OCI-LY1 (cell line): ENCODE results near the gene TCEAL3.
A peak's percentile ranks its signal among the peaks of the same experiment; 100 is the strongest.
"Not testable (repeated sequence)": the region's sequence is repeated elsewhere in the genome, so short reads cannot be mapped to it uniquely, and the experiment has no call there.

Experiments used
- H2AFZ ChIP-seq: fragments of 200-600 bp; sonication (generic), shearing (Covaris generic); 2 replicates; pipeline ENCODE4 v1.6.0; 2014; ENCODE audit warnings: antibody characterized with exemption, mild to moderate bottlenecking, low read length
- H3F3A ChIP-seq: fragments of 200-600 bp; sonication (generic), shearing (Covaris generic); 2 replicates; pipeline ENCODE4 v1.6.0; 2014; ENCODE audit warnings: mild to moderate bottlenecking, antibody characterized with exemption, low read length, moderate library complexity; ENCODE audit not compliant: insufficient read depth
- H3K27ac ChIP-seq: fragments of 200-600 bp; sonication (generic); 2 replicates; pipeline ENCODE4 v1.5.1; 2014; ENCODE audit warnings: low read length, mixed run types, mild to moderate bottlenecking, low read depth; ENCODE audit not compliant: poor library complexity, severe bottlenecking
- H3K27me3 ChIP-seq: fragments of 200-600 bp; sonication (generic); 2 replicates; pipeline ENCODE4 v1.6.0; 2014; ENCODE audit warnings: antibody characterized with exemption, mild to moderate bottlenecking, low read length, moderate library complexity; ENCODE audit not compliant: insufficient read depth
- H3K36me3 ChIP-seq: fragments of 200-600 bp; sonication (generic); 2 replicates; pipeline ENCODE4 v1.6.1; 2014; ENCODE audit warnings: mild to moderate bottlenecking, antibody characterized with exemption, low read length, moderate library complexity, mixed read lengths; ENCODE audit not compliant: insufficient read depth
- H3K4me1 ChIP-seq: fragments of 200-600 bp; sonication (generic); 2 replicates; pipeline ENCODE4 v1.5.1; 2014; ENCODE audit warnings: mild to moderate bottlenecking, low read length, moderate library complexity; ENCODE audit not compliant: insufficient read depth, severe bottlenecking
- H3K4me2 ChIP-seq: fragments of 200-600 bp; sonication (generic), shearing (Covaris generic); 2 replicates; pipeline ENCODE4 v1.6.1; 2014; ENCODE audit warnings: low read length
- H3K4me3 ChIP-seq: fragments of 200-600 bp; sonication (generic); 2 replicates; pipeline ENCODE4 v1.5.1; 2014; ENCODE audit warnings: low read length, low read depth, mild to moderate bottlenecking, mixed read lengths; ENCODE audit not compliant: poor library complexity, severe bottlenecking
- H3K79me2 ChIP-seq: fragments of 200-600 bp; shearing (Covaris generic); 2 replicates; pipeline ENCODE4 v1.6.1; 2016; ENCODE audit warnings: mixed run types, low read length, mixed read lengths; ENCODE audit not compliant: insufficient read depth
- H3K9ac ChIP-seq: fragments of 200-600 bp; sonication (generic), shearing (Covaris generic); 2 replicates; pipeline ENCODE4 v1.6.1; 2014; ENCODE audit warnings: mild to moderate bottlenecking, low read length, mixed read lengths
- H3K9me2 ChIP-seq: fragments of 200-600 bp; sonication (generic), shearing (Covaris generic); 2 replicates; pipeline ENCODE4 v1.6.1; 2014; ENCODE audit warnings: low read depth, mild to moderate bottlenecking, low read length, mixed read lengths
- H3K9me3 ChIP-seq: fragments of 200-600 bp; shearing (Covaris generic); 2 replicates; pipeline ENCODE4 v1.6.1; 2014; ENCODE audit warnings: low read length, mixed read lengths
- H4K20me1 ChIP-seq: fragments of 200-600 bp; sonication (generic), shearing (Covaris generic); 2 replicates; pipeline ENCODE4 v1.6.0; 2016; ENCODE audit warnings: mild to moderate bottlenecking, low read length; ENCODE audit not compliant: insufficient read depth
- CTCF ChIP-seq: fragments of 200-600 bp; sonication (generic), shearing (Covaris generic); IDR thresholded peaks from 2 replicates; pipeline ENCODE4 v1.5.1; 2017; ENCODE audit warnings: mild to moderate bottlenecking, antibody characterized with exemption, low read length, moderate library complexity, mixed read lengths
- EZH2 ChIP-seq: fragments of 200-600 bp; sonication (generic), shearing (Covaris generic); IDR thresholded peaks from 2 replicates; pipeline ENCODE4 v1.8.0; 2017; ENCODE audit warnings: borderline replicate concordance, mixed run types, mild to moderate bottlenecking, antibody characterized with exemption, low read length, moderate library complexity, mixed read lengths

Gene TCEAL3

DNA sequence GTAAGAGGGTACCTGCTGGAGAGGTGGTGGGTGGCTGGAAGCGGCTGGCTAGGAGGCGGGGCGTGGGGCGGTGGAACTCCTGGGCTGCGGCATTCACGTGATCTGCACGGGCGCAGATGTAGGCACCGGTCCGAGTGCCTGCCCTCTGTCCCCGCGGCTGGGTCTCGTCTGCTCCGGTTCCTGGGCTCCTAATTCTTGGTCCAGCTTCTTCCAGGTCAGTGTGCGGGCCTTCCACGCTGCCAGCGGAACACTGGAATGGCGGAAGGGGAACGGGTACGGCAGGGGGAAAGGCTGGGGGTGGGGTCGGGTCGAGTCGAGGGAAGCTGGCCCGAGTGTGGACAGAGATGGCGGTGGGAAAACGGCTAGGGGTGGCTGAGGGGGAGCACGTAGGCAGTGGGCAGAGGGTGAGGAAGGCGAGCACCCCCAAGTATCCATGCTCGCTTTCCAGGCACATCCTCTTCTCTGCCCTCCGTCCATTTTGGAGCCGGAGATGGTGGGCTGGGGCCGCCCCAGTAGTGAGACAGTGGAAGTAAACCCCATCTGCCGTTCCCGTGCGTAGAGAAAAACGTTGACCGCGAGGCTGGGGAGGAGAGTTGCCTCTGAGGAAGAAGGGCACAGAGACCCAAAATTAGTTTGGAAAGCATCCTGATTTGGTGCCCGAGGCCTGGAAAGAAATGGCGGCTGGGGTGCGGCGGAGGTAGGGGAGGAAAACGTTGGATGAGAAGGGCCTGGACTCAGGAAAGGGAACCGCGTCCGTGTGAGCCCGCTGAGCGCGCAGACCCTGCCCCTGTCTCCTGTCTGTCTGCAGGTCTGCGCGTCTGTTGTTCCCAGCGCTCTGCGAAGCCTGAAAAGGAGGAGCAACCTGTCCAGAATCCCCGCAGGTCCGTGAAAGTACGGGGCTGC is 22.1 kb upstream of the TCEAL3 start, which contains the start of gene TCEAL4:
Gene TCEAL4 (plus strand): TSS at position 105 of the 903 bp plus-strand sequence. CDS start 1,161 bp downstream, outside the sequence.
- no peak within 1 kb of the TSS; the same call in 1 of the 2 replicates for H3K9ac ChIP-seq
- TF ChIP-seq CTCF (no peak), EZH2 (no peak)

DNA sequence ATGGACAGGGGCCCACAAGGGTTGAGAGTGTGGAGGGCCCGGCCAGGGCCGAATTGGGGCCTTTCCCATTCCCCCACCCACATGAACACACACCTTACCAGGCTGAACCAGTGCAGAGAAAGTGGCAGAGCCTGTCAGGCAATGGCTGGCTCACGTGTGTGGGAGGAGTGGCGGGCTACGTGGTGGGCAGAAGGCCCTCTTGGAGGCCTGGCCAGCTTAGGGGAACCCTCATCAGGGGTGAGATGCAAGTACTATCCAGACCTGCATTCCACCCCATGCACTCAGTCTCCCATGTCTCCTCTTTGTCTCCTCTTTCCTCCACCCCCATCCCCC is 21.5 kb upstream of the TCEAL3 start:
- Histone ChIP-seq H3K9ac (no peak overlapping the region), H3K27me3 (no peaks in the 10 kb centered on the region), H3K9me2 (no peaks in the 10 kb centered on the region), H3K79me2 (no peaks in the 10 kb centered on the region), H3F3A (no peaks in the 10 kb centered on the region), H3K4me1 (no peaks in the 10 kb centered on the region), H4K20me1 (no peaks in the 10 kb centered on the region), H2AFZ (no peak overlapping the region), H3K4me3 (peak overlapping the region; percentile 58), H3K27ac (no peak overlapping the region), H3K4me2 (peak overlapping the region; percentile 60; the same call in 1 of the 2 replicates), H3K9me3 (no peaks in the 10 kb centered on the region), H3K36me3 (no peaks in the 10 kb centered on the region)
- TF ChIP-seq EZH2 = no peak
- no peak for TF ChIP-seq CTCF

More for the DNA sequence above, 22.1 kb upstream of the TCEAL3 start, which contains the start of gene TCEAL4:
- H3K36me3 ChIP-seq = no peaks in the 10 kb centered on the region
- H3K4me3 ChIP-seq = peak within 1 kb of the TSS; percentile 58
- H2AFZ ChIP-seq = no peak within 1 kb of the TSS
- H3K9me2 ChIP-seq = no peaks in the 10 kb centered on the region
- H3K9me3 ChIP-seq = no peaks in the 10 kb centered on the region
- H3K4me1 ChIP-seq = no peaks in the 10 kb centered on the region
- no peaks in the 10 kb centered on the region for H4K20me1 ChIP-seq
- no peaks in the 10 kb centered on the region for H3F3A ChIP-seq
- peak within 1 kb of the TSS; percentile 60 for H3K4me2 ChIP-seq
- no peaks in the 10 kb centered on the region for H3K27me3 ChIP-seq
- no peak within 1 kb of the TSS for H3K27ac ChIP-seq
- no peaks in the 10 kb centered on the region for H3K79me2 ChIP-seq

DNA sequence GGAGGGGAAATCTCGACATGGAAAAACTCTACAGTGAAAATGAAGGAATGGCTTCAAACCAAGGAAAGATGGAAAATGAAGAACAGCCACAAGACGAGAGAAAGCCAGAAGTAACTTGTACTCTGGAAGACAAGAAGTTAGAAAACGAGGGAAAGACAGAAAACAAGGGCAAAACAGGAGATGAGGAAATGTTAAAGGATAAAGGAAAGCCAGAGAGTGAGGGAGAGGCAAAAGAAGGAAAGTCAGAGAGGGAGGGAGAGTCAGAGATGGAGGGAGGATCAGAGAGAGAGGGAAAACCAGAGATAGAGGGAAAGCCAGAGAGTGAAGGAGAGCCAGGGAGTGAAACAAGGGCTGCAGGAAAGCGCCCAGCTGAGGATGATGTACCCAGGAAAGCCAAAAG is 21.1 kb upstream of the TCEAL3 start:
- H3K9me3 ChIP-seq = no peaks in the 10 kb centered on the region
- no peaks in the 10 kb centered on the region for H3F3A ChIP-seq
- no peaks in the 10 kb centered on the region for H3K4me1 ChIP-seq
- no peak overlapping the region for H3K9ac ChIP-seq
- H4K20me1 ChIP-seq = no peaks in the 10 kb centered on the region
- H3K36me3 ChIP-seq = no peaks in the 10 kb centered on the region
- H3K27me3 ChIP-seq = no peaks in the 10 kb centered on the region
- H3K9me2 ChIP-seq = no peaks in the 10 kb centered on the region
- H2AFZ ChIP-seq = no peak overlapping the region
- H3K4me3 ChIP-seq = no peak overlapping the region
- H3K4me2 ChIP-seq = no peak overlapping the region
- H3K79me2 ChIP-seq = no peaks in the 10 kb centered on the region
- TF ChIP-seq EZH2 = no peak
- TF ChIP-seq CTCF = no peak
- H3K27ac ChIP-seq = no peak overlapping the region

DNA sequence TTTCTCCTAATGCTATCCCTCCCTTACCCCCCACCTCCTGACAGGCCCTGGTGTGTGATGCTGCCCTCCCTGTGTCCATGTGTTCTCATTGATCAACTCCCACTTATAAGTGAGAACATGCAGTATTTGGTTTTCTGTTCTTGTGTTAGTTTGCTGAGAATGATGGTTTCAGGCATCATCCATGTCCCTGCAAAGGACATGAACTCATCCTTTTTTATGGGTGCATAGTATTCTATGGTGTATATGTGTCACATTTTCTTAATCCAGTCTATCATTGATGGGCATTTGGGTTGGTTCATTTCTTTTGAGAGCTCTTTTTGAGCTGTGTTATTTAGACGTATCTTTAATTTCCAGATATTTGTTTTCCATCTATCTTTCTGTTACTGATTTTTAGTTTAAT is 15.5 kb upstream of the TCEAL3 start:
- not testable (repeated sequence) for H3K4me1 ChIP-seq, H3K36me3 ChIP-seq, H4K20me1 ChIP-seq, H3K4me2 ChIP-seq, H3K9me2 ChIP-seq, H3K4me3 ChIP-seq, H2AFZ ChIP-seq, H3F3A ChIP-seq, H3K9ac ChIP-seq, H3K79me2 ChIP-seq, H3K9me3 ChIP-seq, H3K27ac ChIP-seq, H3K27me3 ChIP-seq

DNA sequence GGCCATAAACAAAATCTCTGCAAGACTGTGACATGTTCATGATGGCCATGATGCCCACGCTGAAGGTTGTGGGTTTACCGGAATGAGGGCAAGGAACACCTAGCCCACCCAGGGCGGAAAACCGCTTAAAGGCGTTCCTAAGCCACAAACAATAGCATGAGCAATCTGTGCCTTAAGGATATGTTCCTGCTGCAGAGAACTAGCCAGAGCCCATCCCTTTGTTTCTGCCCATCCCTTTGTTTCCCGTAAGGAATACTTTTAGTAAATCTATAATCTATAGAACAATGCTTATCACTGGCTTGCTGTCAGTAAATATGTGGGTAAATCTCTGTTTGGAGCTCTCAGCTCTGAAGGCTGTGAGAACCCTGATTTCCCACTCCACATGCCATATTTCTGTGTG is 12.6 kb upstream of the TCEAL3 start:
- not testable (repeated sequence) for H3K36me3 ChIP-seq, H3F3A ChIP-seq, H3K4me2 ChIP-seq, H3K9me2 ChIP-seq, H3K9me3 ChIP-seq, H3K9ac ChIP-seq, H4K20me1 ChIP-seq, H3K79me2 ChIP-seq, H3K27ac ChIP-seq, H3K4me3 ChIP-seq, H2AFZ ChIP-seq, H3K4me1 ChIP-seq, H3K27me3 ChIP-seq
